Sigmoid colon (tissue), 7 donors: ENCODE data around the gene NMBR. TPM values are rescaled to one million over a fixed set of nuclear protein-coding genes. Genes with fewer than 3 reads are reported as not detected.

Experiments used
- DNase-seq: peaks from one replicate; pipeline ENCODE4 v3.0.0-alpha.2; 2019
- H3K27ac ChIP-seq, 4 donors: fragments of 200-600 bp; sonication (generic); one replicate each; pipeline ENCODE4 v1.5.1; 2016 to 2019; ENCODE audit warnings: mild to moderate bottlenecking in 1 of 4
- H3K27me3 ChIP-seq, 3 donors: fragments of 200-600 bp; sonication (generic); one replicate each; pipeline ENCODE4 v1.5.1; 2019; ENCODE audit warnings: mild to moderate bottlenecking in 1 of 3
- H3K36me3 ChIP-seq, 4 donors: fragments of 200-600 bp; sonication (generic); one replicate each; pipeline ENCODE4 v1.5.1; 2016 to 2019
- H3K4me1 ChIP-seq, 4 donors: fragments of 200-600 bp; sonication (generic); one replicate each; pipeline ENCODE4 v1.5.1; 2017 to 2019
- H3K4me3 ChIP-seq, 4 donors: fragments of 200-600 bp; sonication (generic); one replicate each; pipeline ENCODE4 v1.5.1; 2017 to 2019; ENCODE audit warnings: mild to moderate bottlenecking in 2 of 4, moderate library complexity in 1 of 4
- H3K9me3 ChIP-seq, 4 donors: fragments of 200-600 bp in 3 of 4; sonication (generic) in 3 of 4; one replicate each; pipeline versions ENCODE4 v1.5.1 to v1.6.1; 2013 to 2019
- EP300 ChIP-seq, 4 donors: sonication (generic); formaldehyde crosslinking; IDR thresholded peaks; one replicate each; pipeline ENCODE4 v1.6.1; 2017; ENCODE audit warnings: antibody characterized with exemption in 4 of 4
- POLR2A ChIP-seq, 2 donors: fragments of 450-650 bp; IDR thresholded peaks; one replicate each; pipeline ENCODE4 v1.6.1; 2016; ENCODE audit warnings: antibody characterized with exemption in 2 of 2, mild to moderate bottlenecking in 2 of 2, moderate library complexity in 2 of 2
- POLR2AphosphoS5 ChIP-seq, 4 donors: sonication (generic); formaldehyde crosslinking; IDR thresholded peaks; one replicate each; pipeline ENCODE4 v1.6.1; 2017; ENCODE audit warnings: antibody characterized with exemption in 4 of 4
- WGBS, 2 donors: extraction: QIAGEN DNeasy Blood & Tissue Kit; methylation state at CpG; one replicate each; pipeline ENCODE4 v1.1.7; 2013; 5-methylcytosine and 5-hydroxymethylcytosine counted together
- intact Hi-C: fragments of 100-400 bp; cut with DNase I; formaldehyde crosslinking; loops from one replicate; pipeline ENCODE4 v1.15.1; 2023
- polyA plus RNA-seq, 3 donors: library from polyadenylated mRNA; stranded (reverse); fragments of 200-250 nt; gene quantifications; one replicate each; pipeline ENCODE4 v1.2.3, GENCODE V29; 2013
- total RNA-seq, 4 donors: library from RNA; depleted of rRNA; stranded (reverse); fragments of >200 nt; gene quantifications; one replicate each; pipeline ENCODE4 v1.1.0, GENCODE V29; 2016
- TF ChIP-seq, protein P1 (sequence below), 4 experiments: fragments of 450-650 bp in 3 of 4; fragments of 200-600 bp in 1 of 4; IDR thresholded peaks; one replicate each; pipeline ENCODE4 v1.5.1; 2016 to 2019; ENCODE audit warnings: antibody characterized with exemption in 4 of 4, mild to moderate bottlenecking in 3 of 4, moderate library complexity in 2 of 4
- donor health status: healthy with polysubstance abuse.
- donor health status: Bipolar disorder and iron deficiency.
- donor health status: healthy.

The NMBR gene
- total and polyA plus RNA-seq, 7 donors = not detected

DNA sequence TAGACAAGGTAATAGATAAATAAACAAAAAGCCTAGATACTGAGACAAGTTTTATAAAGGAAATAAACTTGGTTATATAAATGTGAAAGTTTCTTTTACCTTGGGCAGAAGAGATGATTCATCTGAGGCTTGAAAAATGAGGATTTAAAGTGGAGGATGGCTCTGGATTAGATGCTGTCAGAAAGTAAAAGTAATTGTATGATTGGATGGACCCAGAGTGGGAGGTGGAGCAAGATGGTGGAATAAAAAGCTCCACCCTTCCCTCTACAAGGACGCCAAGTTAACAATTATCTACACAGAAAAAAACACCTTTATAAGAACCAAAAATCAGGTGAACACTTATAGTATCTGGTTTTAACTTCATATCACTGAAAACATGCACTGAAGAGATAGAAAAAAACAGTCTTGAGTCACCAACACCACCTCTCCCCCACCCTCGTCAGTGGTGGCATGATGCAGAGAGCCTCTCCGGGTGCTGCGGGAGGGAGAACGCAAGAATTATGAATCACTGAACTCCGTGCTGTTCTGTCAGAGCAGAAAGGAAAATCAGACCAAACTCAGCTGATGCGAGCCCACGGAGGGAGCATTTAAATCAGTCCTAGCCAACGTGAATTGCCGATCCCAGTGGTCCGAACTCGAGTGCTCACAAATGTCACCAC is 98.9 kb downstream of the NMBR start:
- Histone ChIP-seq H3K9me3 (peaks cover 0 to 3% (median 0%) of the 10 kb centered on the region in 4 donors), H3K4me1 (no peaks in the 10 kb centered on the region), H3K27ac (no peak overlapping the region), H3K27me3 (no peaks in the 10 kb centered on the region), H3K4me3 (no peak overlapping the region), H3K36me3 (no peaks in the 10 kb centered on the region)
- no peak for DNase-seq
- WGBS, 2 donors = 93 to 94% methylated on average over 12 of the region's 12 CpGs
- intact Hi-C loops = no loop called here
- TF ChIP-seq POLR2A (IDR thresholded peaks at IDR 0.05) = no peak
- TF ChIP-seq, protein P1, sequence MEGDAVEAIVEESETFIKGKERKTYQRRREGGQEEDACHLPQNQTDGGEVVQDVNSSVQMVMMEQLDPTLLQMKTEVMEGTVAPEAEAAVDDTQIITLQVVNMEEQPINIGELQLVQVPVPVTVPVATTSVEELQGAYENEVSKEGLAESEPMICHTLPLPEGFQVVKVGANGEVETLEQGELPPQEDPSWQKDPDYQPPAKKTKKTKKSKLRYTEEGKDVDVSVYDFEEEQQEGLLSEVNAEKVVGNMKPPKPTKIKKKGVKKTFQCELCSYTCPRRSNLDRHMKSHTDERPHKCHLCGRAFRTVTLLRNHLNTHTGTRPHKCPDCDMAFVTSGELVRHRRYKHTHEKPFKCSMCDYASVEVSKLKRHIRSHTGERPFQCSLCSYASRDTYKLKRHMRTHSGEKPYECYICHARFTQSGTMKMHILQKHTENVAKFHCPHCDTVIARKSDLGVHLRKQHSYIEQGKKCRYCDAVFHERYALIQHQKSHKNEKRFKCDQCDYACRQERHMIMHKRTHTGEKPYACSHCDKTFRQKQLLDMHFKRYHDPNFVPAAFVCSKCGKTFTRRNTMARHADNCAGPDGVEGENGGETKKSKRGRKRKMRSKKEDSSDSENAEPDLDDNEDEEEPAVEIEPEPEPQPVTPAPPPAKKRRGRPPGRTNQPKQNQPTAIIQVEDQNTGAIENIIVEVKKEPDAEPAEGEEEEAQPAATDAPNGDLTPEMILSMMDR (IDR thresholded peaks at IDR 0.05) = no peak
- TF ChIP-seq EP300 (IDR thresholded peaks at IDR 0.05) = no peak
- TF ChIP-seq POLR2AphosphoS5 (IDR thresholded peaks at IDR 0.05) = no peak

DNA sequence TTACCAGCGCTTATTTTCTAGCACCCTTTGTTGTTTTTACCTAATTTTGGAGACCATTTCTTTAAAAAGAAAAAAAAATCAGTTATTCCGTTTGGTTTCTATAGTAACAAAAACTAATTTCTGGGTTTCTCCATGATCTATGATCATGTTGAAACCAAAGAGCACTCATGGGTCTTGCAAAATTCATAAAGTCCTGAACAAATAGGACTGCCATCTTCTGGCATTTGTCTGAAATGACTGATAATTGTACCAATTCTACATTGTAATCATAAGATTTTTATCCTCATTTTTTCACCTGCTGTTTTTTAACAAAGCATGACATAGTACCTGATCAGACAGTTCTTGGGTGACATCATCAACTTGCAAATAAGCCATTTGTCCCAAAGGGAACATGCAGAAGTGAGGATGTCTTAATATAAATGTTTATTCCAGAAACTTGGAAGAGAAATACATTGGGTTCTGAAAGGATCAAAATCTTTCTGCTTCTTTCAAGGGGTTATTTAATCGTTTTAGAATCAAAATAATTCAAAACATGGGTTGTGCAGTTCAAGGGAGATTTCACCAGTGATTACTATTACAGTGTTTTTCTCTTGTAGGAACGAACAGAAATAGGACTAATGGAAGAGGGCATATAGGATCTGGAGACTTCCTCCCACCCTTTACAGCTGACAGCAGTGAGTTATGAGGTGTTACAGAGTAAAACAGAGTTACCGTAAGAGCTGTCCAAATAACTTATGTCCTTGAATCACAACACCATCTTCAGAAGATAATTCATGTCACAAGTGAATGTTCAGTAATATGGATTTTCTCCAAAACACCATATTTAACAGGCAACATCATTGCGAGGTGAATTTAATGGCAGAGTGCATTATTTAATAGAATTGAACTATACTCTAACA is 101.3 kb downstream of the NMBR start:
- Histone ChIP-seq H3K27me3 (no peaks in the 10 kb centered on the region), H3K27ac (no peak overlapping the region), H3K4me3 (no peak overlapping the region), H3K4me1 (no peaks in the 10 kb centered on the region), H3K36me3 (no peaks in the 10 kb centered on the region), H3K9me3 (no peaks in the 10 kb centered on the region)
- 54 to 63% methylated on average over 6 of the region's 6 CpGs for WGBS, 2 donors
- no peak for DNase-seq
- TF ChIP-seq EP300 (IDR thresholded peaks at IDR 0.05) = no peak
- no peak for TF ChIP-seq POLR2AphosphoS5 (IDR thresholded peaks at IDR 0.05)
- intact Hi-C loops = no loop called here

GRCh38 chr6:142035890-142036289 is 111.0 kb downstream of the NMBR start:
- Histone ChIP-seq H3K27ac (no peak overlapping the region), H3K27me3 (no peaks in the 10 kb centered on the region), H3K4me3 (no peak overlapping the region), H3K4me1 (no peaks in the 10 kb centered on the region), H3K9me3 (no peaks in the 10 kb centered on the region), H3K36me3 (no peaks in the 10 kb centered on the region)
- intact Hi-C loops = no loop called here
- no peak for DNase-seq
- WGBS, 2 donors = 53 to 78% methylated on average over 4 of the region's 4 CpGs
- TF ChIP-seq POLR2AphosphoS5 (IDR thresholded peaks at IDR 0.05) = no peak
- TF ChIP-seq, protein P1 (IDR thresholded peaks at IDR 0.05) = no peak

- H3K9me3 ChIP-seq = peaks cover 0 to 5% (median 0%) of the 10 kb centered on the region in 4 donors
- intact Hi-C loops = no loop called here
- no peak overlapping the region for H3K4me3 ChIP-seq
- no peaks in the 10 kb centered on the region for H3K4me1 ChIP-seq
- 74 to 83% methylated on average over 4 of the region's 4 CpGs for WGBS, 2 donors
- no peak overlapping the region for H3K27ac ChIP-seq
- DNase-seq = no peak
- no peaks in the 10 kb centered on the region for H3K36me3 ChIP-seq
- TF ChIP-seq EP300 (IDR thresholded peaks at IDR 0.05) (no peak), POLR2AphosphoS5 (IDR thresholded peaks at IDR 0.05) (no peak), POLR2A (IDR thresholded peaks at IDR 0.05) (no peak)
- TF ChIP-seq, protein P1 (IDR thresholded peaks at IDR 0.05) = no peak
- H3K27me3 ChIP-seq = no peaks in the 10 kb centered on the region
Observed at GRCh38 chr6:142031035-142031434, 115.9 kb downstream of the NMBR start.

DNA sequence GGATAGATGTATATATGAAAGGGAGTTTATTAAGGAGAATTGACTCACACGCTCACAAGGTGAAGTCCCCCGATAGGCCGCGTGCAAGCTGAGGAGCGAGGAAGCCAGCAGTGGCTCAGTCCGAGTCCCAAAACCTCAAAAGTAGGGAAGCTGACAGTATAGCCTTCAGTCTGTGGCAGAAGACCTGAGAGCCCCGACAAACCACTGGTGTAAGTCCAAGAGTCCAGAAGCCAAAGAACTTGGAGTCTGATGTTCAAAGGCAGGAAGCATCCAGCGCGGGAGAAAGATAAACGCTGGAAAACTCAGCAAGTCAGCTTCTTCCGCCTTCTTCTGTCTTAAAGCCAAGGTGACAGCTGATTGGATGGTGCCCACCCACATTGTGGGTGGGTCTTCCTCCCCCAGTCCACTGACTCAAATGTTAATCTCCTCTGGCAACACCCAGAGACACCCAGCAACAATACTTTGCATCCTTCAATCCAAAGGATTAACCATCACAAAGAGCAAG is 116.8 kb downstream of the NMBR start:
- Histone ChIP-seq H3K27ac (no peak overlapping the region), H3K27me3 (no peaks in the 10 kb centered on the region), H3K4me3 (no peak overlapping the region), H3K36me3 (no peaks in the 10 kb centered on the region), H3K4me1 (no peaks in the 10 kb centered on the region), H3K9me3 (peaks cover 0 to 5% (median 0%) of the 10 kb centered on the region in 4 donors)
- 66 to 82% methylated on average over 11 of the region's 11 CpGs for WGBS, 2 donors
- DNase-seq = no peak
- TF ChIP-seq POLR2A (IDR thresholded peaks at IDR 0.05) (no peak), EP300 (IDR thresholded peaks at IDR 0.05) (no peak), POLR2AphosphoS5 (IDR thresholded peaks at IDR 0.05) (no peak)
- TF ChIP-seq, protein P1 (IDR thresholded peaks at IDR 0.05) = no peak
- intact Hi-C loops = no loop called here
